Measurements from ENCODE around the gene SVIL.

DNA sequence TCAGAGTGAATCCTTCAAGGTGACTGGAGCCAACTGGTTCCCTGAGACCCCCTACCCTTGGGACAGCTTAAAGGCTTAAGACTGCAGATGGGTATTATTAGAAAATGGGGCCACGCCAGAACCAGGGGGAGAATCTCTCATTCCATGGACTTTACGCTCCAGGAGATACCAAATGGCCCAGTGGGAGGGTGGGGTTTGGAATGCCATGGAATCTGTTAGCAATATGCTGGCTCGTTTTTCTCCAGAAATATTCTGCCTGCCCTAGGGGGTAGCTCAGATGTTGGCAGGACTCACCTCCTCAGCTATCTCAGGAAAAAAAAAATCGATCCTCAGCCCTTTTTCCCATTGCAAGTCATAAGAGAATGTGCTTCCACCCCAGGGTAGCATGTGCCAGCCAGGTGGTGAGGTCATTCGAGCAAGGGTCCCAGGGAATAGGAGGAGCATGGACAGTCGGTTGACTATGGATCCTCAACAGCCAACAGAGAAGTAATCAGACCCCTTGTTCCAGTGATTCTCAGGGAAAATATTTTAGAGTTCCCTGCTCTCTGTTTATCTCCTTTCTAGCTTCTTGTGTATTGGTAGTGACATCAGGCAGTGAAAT lies 22.9 kb downstream of the SVIL start:
- TF ChIP-seq, protein P1, sequence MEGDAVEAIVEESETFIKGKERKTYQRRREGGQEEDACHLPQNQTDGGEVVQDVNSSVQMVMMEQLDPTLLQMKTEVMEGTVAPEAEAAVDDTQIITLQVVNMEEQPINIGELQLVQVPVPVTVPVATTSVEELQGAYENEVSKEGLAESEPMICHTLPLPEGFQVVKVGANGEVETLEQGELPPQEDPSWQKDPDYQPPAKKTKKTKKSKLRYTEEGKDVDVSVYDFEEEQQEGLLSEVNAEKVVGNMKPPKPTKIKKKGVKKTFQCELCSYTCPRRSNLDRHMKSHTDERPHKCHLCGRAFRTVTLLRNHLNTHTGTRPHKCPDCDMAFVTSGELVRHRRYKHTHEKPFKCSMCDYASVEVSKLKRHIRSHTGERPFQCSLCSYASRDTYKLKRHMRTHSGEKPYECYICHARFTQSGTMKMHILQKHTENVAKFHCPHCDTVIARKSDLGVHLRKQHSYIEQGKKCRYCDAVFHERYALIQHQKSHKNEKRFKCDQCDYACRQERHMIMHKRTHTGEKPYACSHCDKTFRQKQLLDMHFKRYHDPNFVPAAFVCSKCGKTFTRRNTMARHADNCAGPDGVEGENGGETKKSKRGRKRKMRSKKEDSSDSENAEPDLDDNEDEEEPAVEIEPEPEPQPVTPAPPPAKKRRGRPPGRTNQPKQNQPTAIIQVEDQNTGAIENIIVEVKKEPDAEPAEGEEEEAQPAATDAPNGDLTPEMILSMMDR (IDR thresholded peaks at IDR 0.05 in 8 of 11, conservative IDR thresholded peaks at IDR 0.05 in 3 of 11), result no peak
- no peak for TF ChIP-seq POLR2A (IDR thresholded peaks at IDR 0.05)

Data from spleen (tissue), 7 donors.